ENCODE measurements around the gene NAV2. TPM values are rescaled to one million over a fixed set of nuclear protein-coding genes. Genes with fewer than 3 reads are reported as not detected.

Gene NAV2
- total RNA-seq, 4 donors from 2014 or later = 9.1 to 34.7 (median 22.2) TPM

GRCh38 chr11:19812710-19813109, 100.1 kb downstream of the NAV2 start:
- no peaks in the 10 kb centered on the region for H3K27me3 ChIP-seq
- no peak for TF ChIP-seq EP300 (IDR thresholded peaks at IDR 0.05)
- DNase-seq (ENCODE audit: low spot score in 2 of 2) = no peak
- H3K4me3 ChIP-seq = no peak overlapping the region
- no peaks in the 10 kb centered on the region for H3K36me3 ChIP-seq
- no peak overlapping the region for H3K27ac ChIP-seq
- peaks cover 10% of the 10 kb centered on the region for H3K4me1 ChIP-seq
- WGBS = 97% methylated on average over 4 of the region's 4 CpGs
- H3K9me3 ChIP-seq = no peaks in the 10 kb centered on the region

DNA sequence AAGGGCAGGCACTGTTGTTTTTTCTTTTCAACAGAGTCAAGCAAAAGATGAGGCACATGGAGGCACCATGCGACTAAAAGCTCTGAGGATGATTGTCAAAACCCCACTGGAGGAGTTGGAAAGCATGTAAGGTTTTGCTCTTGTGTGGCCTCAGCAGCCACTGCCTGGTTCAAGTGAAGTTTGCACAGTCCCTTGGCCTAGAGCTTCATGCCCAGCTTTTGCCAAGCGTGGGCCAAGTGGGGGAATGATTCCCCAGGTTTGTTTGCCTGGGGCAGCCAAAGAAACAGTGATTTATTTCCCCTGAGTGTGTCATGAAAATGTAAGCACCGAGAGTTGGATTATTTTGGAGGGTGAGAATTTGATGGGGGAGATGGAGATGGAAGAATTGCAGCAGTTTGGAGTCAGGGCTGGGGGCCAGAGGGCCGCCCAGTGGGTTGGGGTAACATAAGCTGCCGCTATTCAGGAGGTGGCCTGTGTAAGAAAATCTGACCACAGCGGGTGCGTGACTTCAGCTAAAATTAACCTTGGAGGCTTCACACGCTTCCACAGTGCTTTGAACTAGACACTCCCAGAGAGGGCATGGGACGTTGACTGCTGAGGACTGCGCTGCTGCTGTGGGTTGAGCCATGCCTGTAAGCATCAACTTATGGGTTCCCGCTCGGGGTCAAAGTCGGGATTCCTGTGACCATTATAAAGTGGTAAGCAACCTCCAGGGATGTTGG, 100.7 kb downstream of the NAV2 start:
- no peaks in the 10 kb centered on the region for H3K9me3 ChIP-seq

DNA sequence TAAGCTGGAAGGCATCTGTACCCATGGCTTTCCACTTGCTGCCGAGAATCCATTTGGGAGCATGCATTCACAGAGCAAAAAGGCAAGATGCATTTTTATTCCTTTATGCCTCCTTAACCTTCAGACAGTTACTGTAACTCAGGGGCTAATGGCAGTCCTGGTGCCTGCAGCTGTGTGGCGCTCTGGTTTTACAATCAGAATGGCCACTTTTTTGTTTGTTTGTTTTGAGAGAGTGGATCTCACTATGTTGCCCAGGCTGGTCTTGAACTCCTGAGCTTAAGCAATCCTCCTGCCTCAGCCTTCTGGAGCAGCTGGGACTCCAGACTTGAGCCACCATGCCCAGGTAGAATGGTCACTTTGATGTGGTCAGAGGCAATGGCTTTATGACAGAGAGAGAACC, 101.8 kb downstream of the NAV2 start:
- 100% methylated on average over 2 of the region's 2 CpGs for WGBS
- no peak for DNase-seq (ENCODE audit: low spot score in 2 of 2)
- H3K4me3 ChIP-seq = no peak overlapping the region
- H3K27me3 ChIP-seq = no peaks in the 10 kb centered on the region
- TF ChIP-seq POLR2A (IDR thresholded peaks at IDR 0.05) (no peak), EP300 (IDR thresholded peaks at IDR 0.05) (no peak), POLR2AphosphoS5 (IDR thresholded peaks at IDR 0.05) (no peak)
- TF ChIP-seq, protein P1, sequence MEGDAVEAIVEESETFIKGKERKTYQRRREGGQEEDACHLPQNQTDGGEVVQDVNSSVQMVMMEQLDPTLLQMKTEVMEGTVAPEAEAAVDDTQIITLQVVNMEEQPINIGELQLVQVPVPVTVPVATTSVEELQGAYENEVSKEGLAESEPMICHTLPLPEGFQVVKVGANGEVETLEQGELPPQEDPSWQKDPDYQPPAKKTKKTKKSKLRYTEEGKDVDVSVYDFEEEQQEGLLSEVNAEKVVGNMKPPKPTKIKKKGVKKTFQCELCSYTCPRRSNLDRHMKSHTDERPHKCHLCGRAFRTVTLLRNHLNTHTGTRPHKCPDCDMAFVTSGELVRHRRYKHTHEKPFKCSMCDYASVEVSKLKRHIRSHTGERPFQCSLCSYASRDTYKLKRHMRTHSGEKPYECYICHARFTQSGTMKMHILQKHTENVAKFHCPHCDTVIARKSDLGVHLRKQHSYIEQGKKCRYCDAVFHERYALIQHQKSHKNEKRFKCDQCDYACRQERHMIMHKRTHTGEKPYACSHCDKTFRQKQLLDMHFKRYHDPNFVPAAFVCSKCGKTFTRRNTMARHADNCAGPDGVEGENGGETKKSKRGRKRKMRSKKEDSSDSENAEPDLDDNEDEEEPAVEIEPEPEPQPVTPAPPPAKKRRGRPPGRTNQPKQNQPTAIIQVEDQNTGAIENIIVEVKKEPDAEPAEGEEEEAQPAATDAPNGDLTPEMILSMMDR (IDR thresholded peaks at IDR 0.05) = no peak
- H3K36me3 ChIP-seq = no peaks in the 10 kb centered on the region
- H3K27ac ChIP-seq = no peak overlapping the region
- H3K9me3 ChIP-seq = no peaks in the 10 kb centered on the region
- peaks cover 10% of the 10 kb centered on the region for H3K4me1 ChIP-seq

More for the DNA sequence above, 100.7 kb downstream of the NAV2 start:
- H3K36me3 ChIP-seq = no peaks in the 10 kb centered on the region
- peaks cover 10% of the 10 kb centered on the region for H3K4me1 ChIP-seq
- no peaks in the 10 kb centered on the region for H3K27me3 ChIP-seq
- H3K27ac ChIP-seq = no peak overlapping the region
- no peak for TF ChIP-seq POLR2AphosphoS5 (IDR thresholded peaks at IDR 0.05)
- TF ChIP-seq POLR2A (IDR thresholded peaks at IDR 0.05) = no peak
- TF ChIP-seq, protein P1 (IDR thresholded peaks at IDR 0.05) = no peak
- TF ChIP-seq EP300 (IDR thresholded peaks at IDR 0.05) = no peak
- no peak overlapping the region for H3K4me3 ChIP-seq
- no peak for DNase-seq (ENCODE audit: low spot score in 2 of 2)
- 85% methylated on average over 13 of the region's 13 CpGs for WGBS

- no peaks in the 10 kb centered on the region for H3K36me3 ChIP-seq
- no peaks in the 10 kb centered on the region for H3K27me3 ChIP-seq
- TF ChIP-seq POLR2A (IDR thresholded peaks at IDR 0.05) (no peak), POLR2AphosphoS5 (IDR thresholded peaks at IDR 0.05) (no peak), EP300 (IDR thresholded peaks at IDR 0.05) (no peak)
- TF ChIP-seq, protein P1 (IDR thresholded peaks at IDR 0.05) = no peak
- no peak overlapping the region for H3K4me3 ChIP-seq
- no peak overlapping the region for H3K27ac ChIP-seq
- no peaks in the 10 kb centered on the region for H3K9me3 ChIP-seq
- H3K4me1 ChIP-seq = peaks cover 10% of the 10 kb centered on the region
- WGBS = 56% methylated on average over 10 of the region's 10 CpGs
- DNase-seq (ENCODE audit: low spot score in 2 of 2) = no peak
These were observed 103.4 kb downstream of the NAV2 start for GRCh38 chr11:19816040-19816439.

GRCh38 chr11:19816817-19817216, 104.2 kb downstream of the NAV2 start:
- Histone ChIP-seq H3K4me3 (no peak overlapping the region), H3K36me3 (no peaks in the 10 kb centered on the region), H3K4me1 (peaks cover 10% of the 10 kb centered on the region), H3K9me3 (no peaks in the 10 kb centered on the region), H3K27me3 (no peaks in the 10 kb centered on the region), H3K27ac (no peak overlapping the region)
- WGBS = 56% methylated on average over 4 of the region's 4 CpGs
- no peak for TF ChIP-seq POLR2A (IDR thresholded peaks at IDR 0.05)
- TF ChIP-seq, protein P1 (IDR thresholded peaks at IDR 0.05) = no peak
- TF ChIP-seq EP300 (IDR thresholded peaks at IDR 0.05) = no peak
- no peak for TF ChIP-seq POLR2AphosphoS5 (IDR thresholded peaks at IDR 0.05)
- DNase-seq (ENCODE audit: low spot score in 2 of 2) = no peak
